Lower lobe of right lung (tissue), 2 donors: ENCODE results near the gene ABHD16A. TPM values are rescaled to one million over a fixed set of nuclear protein-coding genes. Genes with fewer than 3 reads are reported as not detected.

Source experiments
- ATAC-seq, 2 donors: fragments of 200-7000 bp; cut with Tn5 transposase; one replicate each; pipeline ENCODE4 v1.9.1; 2020 to 2022; ENCODE audit warnings: mild to moderate bottlenecking in 2 of 2, moderate library complexity in 2 of 2
- DNase-seq: peaks from one replicate; pipeline ENCODE4 v3.0.0-alpha.2; 2020
- H3K27ac ChIP-seq: fragments of 200-600 bp; one replicate; pipeline ENCODE4 v1.8.0; 2022
- H3K27me3 ChIP-seq: fragments of 200-600 bp; one replicate; pipeline ENCODE4 v1.8.0; 2022; ENCODE audit warnings: low read depth
- H3K36me3 ChIP-seq: fragments of 200-600 bp; one replicate; pipeline ENCODE4 v1.8.0; 2022; ENCODE audit warnings: mild to moderate bottlenecking
- H3K4me1 ChIP-seq: fragments of 200-600 bp; one replicate; pipeline ENCODE4 v1.8.0; 2022
- H3K4me3 ChIP-seq: fragments of 200-600 bp; one replicate; pipeline ENCODE4 v1.8.0; 2022; ENCODE audit warnings: mild to moderate bottlenecking
- H3K9me3 ChIP-seq: fragments of 200-600 bp; one replicate; pipeline ENCODE4 v1.8.0; 2022
- intact Hi-C: fragments of 100-400 bp; cut with DNase I; formaldehyde crosslinking; loops from one replicate; pipeline ENCODE4 v1.11.0; 2022
- total RNA-seq: library from RNA; stranded (reverse); fragmentation: NEBNext Ultra II Directional; extraction: Animal tissue kit (Norgen Biotek cat#: 25700); gene quantifications from one replicate; pipeline ENCODE4 v1.2.1, GENCODE V29; 2021
- TF ChIP-seq, protein P1 (sequence below): fragments of 200-600 bp; IDR thresholded peaks from one replicate; pipeline ENCODE4 v1.8.0; 2022; ENCODE audit warnings: antibody characterized with exemption, mild to moderate bottlenecking
- donor health status: DM: no; HTN: yes; CAD: no; lungs with severe emphysema.

ABHD16A gene
- total RNA-seq, 1 donor from 2014 or later: 56.4 TPM

DNA sequence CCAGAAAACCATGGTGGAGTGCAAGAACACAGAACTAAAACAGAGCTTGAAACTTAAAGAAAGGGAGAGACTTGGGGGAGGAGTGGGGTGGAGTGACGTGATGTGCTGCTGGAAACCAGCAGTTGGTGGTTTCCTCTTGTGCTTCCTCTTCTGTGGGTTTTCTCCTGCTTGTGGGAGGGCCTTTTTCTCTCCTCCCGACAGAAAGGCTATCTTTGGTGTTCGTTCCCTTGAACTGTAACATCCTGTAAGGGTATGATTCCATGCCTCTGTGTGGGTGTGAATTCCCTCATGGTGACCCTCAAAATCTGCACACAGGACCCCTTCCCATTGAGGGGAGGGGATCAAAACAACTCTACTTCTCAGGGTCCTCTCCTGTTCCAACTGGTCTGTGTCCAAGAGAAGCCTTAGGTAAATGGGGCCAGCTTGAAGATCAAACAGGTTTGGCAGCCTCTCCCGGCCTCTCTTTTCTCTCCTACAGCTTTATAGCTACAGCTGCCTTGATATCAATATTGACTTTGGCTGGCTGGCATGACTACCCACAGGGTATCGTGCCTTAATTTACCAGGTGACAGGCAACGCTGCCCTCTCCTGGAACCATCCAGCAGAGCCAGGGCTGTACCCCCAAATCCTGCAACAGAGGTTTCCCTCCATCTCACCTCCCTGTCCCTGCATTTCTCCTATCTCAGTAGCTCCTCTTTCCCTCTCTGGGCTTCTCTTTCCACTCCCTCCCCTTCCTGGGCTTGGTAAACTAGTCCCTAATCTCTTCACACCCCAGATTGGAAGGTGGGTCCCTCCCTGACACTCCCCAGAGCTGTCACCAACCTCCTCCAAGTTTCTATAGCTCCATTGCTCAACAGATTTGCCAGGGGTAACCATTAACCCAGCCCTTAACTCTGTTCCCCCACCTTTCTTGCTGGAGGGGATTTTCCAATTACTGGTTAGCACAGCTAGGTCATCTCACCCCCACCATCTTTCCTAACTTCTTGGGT is 35.2 kb upstream of the ABHD16A start:
- TF ChIP-seq, protein P1, sequence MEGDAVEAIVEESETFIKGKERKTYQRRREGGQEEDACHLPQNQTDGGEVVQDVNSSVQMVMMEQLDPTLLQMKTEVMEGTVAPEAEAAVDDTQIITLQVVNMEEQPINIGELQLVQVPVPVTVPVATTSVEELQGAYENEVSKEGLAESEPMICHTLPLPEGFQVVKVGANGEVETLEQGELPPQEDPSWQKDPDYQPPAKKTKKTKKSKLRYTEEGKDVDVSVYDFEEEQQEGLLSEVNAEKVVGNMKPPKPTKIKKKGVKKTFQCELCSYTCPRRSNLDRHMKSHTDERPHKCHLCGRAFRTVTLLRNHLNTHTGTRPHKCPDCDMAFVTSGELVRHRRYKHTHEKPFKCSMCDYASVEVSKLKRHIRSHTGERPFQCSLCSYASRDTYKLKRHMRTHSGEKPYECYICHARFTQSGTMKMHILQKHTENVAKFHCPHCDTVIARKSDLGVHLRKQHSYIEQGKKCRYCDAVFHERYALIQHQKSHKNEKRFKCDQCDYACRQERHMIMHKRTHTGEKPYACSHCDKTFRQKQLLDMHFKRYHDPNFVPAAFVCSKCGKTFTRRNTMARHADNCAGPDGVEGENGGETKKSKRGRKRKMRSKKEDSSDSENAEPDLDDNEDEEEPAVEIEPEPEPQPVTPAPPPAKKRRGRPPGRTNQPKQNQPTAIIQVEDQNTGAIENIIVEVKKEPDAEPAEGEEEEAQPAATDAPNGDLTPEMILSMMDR: peak; percentile 13
- Histone ChIP-seq H3K36me3 (peaks cover 15% of the 10 kb centered on the region), H3K4me3 (peak overlapping the region; percentile 86), H3K9me3 (no peaks in the 10 kb centered on the region), H3K27me3 (no peaks in the 10 kb centered on the region), H3K27ac (peak overlapping the region; percentile 93), H3K4me1 (peaks cover 55% of the 10 kb centered on the region)
- intact Hi-C loops: loop anchor here (10.0 kb wide), 1 partner anchor 97 kb away; no protein-coding TSS in a partner anchor
- DNase-seq (peak; percentile 75), ATAC-seq (peak; percentile 11 to 47)

DNA sequence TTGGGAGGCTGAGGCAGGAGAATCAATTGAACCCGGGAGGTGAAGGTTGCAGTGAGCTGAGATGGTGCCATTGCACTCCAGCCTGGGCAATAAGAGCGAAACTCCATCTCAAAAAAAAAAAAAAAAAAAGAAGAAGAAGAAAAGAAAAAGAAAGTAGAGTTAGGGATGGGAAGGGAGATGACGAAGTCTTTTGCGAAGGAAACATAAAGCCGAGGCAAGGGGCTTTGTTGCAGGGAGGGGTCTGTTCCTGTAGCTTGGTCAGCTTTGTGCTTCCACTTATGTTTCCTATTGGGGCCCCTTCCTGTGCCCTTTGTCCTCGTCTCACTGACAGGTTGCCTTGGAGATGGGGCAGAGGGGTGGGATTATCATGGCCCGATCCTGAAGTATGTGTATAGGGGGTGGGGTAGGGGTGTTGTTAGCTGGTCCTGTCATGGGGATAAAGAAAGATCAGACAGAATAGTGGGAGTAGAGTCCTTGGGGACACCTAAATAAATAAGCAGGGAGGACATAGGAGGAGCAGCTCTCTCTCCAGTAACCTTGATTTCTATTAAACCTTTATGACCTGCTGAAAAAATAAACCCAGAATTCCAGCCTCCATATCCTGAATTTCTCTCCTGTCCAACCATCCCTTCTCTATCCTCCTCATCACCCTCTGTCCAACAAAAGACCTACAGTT is 34.3 kb upstream of the ABHD16A start:
- Histone ChIP-seq H3K27ac (peak overlapping the region; percentile 93), H3K4me3 (peak overlapping the region; percentile 86), H3K27me3 (no peaks in the 10 kb centered on the region), H3K9me3 (no peaks in the 10 kb centered on the region), H3K4me1 (peaks cover 63% of the 10 kb centered on the region), H3K36me3 (peaks cover 23% of the 10 kb centered on the region)
- TF ChIP-seq, protein P1: no peak
- ATAC-seq (no peak), DNase-seq (no peak)
- intact Hi-C loops: loop anchor here (10.0 kb wide), 1 partner anchor 97 kb away; no protein-coding TSS in a partner anchor

DNA sequence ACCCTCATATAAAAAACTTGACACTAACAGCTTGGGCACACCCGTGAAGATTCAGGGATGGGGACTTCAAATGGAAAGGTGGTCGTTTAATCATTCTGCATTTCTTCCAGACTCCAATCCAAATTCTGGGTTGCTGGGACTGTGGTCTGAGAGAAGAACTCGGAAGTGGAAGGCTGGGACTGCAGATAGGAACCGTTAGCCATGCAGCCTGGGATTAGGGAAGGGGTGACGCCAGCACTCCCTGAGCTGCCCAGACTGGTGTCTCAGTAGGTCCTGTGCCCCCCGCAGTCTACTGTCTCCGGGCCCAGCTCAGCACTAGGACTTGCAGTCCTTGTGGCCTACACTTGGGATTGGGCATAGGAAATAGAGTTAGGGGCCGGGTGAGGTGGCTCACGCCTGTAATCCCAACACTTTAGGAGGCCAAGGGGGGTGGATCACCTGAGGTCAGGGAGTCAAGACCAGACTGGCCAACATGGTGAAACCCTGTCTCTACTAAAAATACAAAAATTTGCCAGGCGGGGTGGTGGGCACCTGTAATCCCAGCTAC is 33.7 kb upstream of the ABHD16A start:
- H3K4me1 ChIP-seq: peaks cover 69% of the 10 kb centered on the region
- H3K27me3 ChIP-seq: no peaks in the 10 kb centered on the region
- no peak for DNase-seq

GRCh38 chr6:31736021-31736767 is 33.1 kb upstream of the ABHD16A start, which contains the start of gene CLIC1:
Gene CLIC1, minus strand, starts transcription at chr6:31736530. Its CDS starts 230 bp downstream, at chr6:31736300.
- Histone ChIP-seq H3K4me1 (peaks cover 74% of the 10 kb centered on the region), H3K9me3 (no peaks in the 10 kb centered on the region), H3K36me3 (peaks cover 32% of the 10 kb centered on the region), H3K4me3 (peak within 1 kb of the TSS; percentile 86), H3K27me3 (no peaks in the 10 kb centered on the region), H3K27ac (peak within 1 kb of the TSS; percentile 93)
- ATAC-seq (peak; percentile 66 to 77), DNase-seq (peak; percentile 89)
- intact Hi-C loops: loop anchor here (10.0 kb wide), 1 partner anchor 99 kb away; no protein-coding TSS in a partner anchor
- TF ChIP-seq, protein P1: no peak

More for the DNA sequence above, 33.7 kb upstream of the ABHD16A start:
- intact Hi-C loops: loop anchor here (10.0 kb wide), 1 partner anchor 98 kb away; no protein-coding TSS in a partner anchor
- H3K9me3 ChIP-seq: no peaks in the 10 kb centered on the region
- peaks cover 30% of the 10 kb centered on the region for H3K36me3 ChIP-seq
- H3K27ac ChIP-seq: peak overlapping the region; percentile 93
- TF ChIP-seq, protein P1: no peak
- peak overlapping the region; percentile 86 for H3K4me3 ChIP-seq
- no peak for ATAC-seq
